ENCODE data around the gene FOXC2.

- TF ChIP-seq CTCF (IDR thresholded peaks at IDR 0.05) (no peak), POLR2A (IDR thresholded peaks at IDR 0.05) (no peak)
Measured at GRCh38 chr16:86527366-86527765, 39.3 kb upstream of the FOXC2 start.
